Heart left ventricle (tissue), 16 donors: ENCODE data around the gene SPATA4. TPM values are rescaled to one million over a fixed set of nuclear protein-coding genes. Genes with fewer than 3 reads are reported as not detected.
"Not testable (repeated sequence)": the region's sequence is repeated elsewhere in the genome, so short reads cannot be mapped to it uniquely, and the experiment has no call there.

ENCODE experiments used
- ATAC-seq, 4 donors: fragments of 200-7000 bp; cut with Tn5 transposase; one replicate each; pipeline ENCODE4 v1.9.1; 2020 to 2022; ENCODE audit warnings: moderate library complexity in 4 of 4, mild to moderate bottlenecking in 3 of 4, moderate number of reproducible peaks in 1 of 4
- DNase-seq, 5 donors: peaks; one replicate each; pipeline ENCODE4 v3.0.0-alpha.2; 2020
- H3K27ac ChIP-seq, 12 donors: fragments of 200-600 bp; sonication (generic) in 4 of 12; one replicate each; pipeline versions ENCODE4 v1.5.0 to v1.8.0; 2016 to 2022; ENCODE audit warnings: mild to moderate bottlenecking in 2 of 12
- H3K27me3 ChIP-seq, 9 donors: fragments of 200-600 bp; sonication (generic) in 2 of 9; one replicate each; pipeline versions ENCODE4 v1.5.1 to v1.8.0; 2016 to 2022; ENCODE audit warnings: mild to moderate bottlenecking in 3 of 9
- H3K36me3 ChIP-seq, 9 donors: fragments of 200-600 bp; sonication (generic) in 2 of 9; one replicate each; pipeline versions ENCODE4 v1.5.0 to v1.8.0; 2018 to 2022; ENCODE audit warnings: mild to moderate bottlenecking in 2 of 9
- H3K4me1 ChIP-seq, 12 donors: fragments of 200-600 bp; sonication (generic) in 4 of 12; one replicate each; pipeline versions ENCODE4 v1.5.0 to v1.8.0; 2016 to 2022; ENCODE audit warnings: mild to moderate bottlenecking in 3 of 12
- H3K4me3 ChIP-seq, 12 donors: fragments of 200-600 bp; sonication (generic) in 4 of 12; one replicate each; pipeline versions ENCODE4 v1.5.0 to v1.8.0; 2017 to 2022; ENCODE audit warnings: mild to moderate bottlenecking in 9 of 12, moderate library complexity in 4 of 12
- H3K9me3 ChIP-seq, 12 donors: fragments of 200-600 bp; sonication (generic) in 4 of 12; one replicate each; pipeline versions ENCODE4 v1.5.0 to v1.8.0; 2016 to 2022; ENCODE audit warnings: mild to moderate bottlenecking in 1 of 12
- CTCF ChIP-seq, 12 donors: fragments of 200-600 bp; sonication (generic) in 4 of 12; IDR thresholded peaks; one replicate each; pipeline versions ENCODE4 v1.5.0 to v1.8.0; 2018 to 2022; ENCODE audit warnings: antibody characterized with exemption in 12 of 12, mild to moderate bottlenecking in 5 of 12
- POLR2A ChIP-seq, 2 donors: fragments of 450-650 bp; IDR thresholded peaks; one replicate each; pipeline ENCODE4 v1.6.1; 2017; ENCODE audit warnings: antibody characterized with exemption in 2 of 2, mild to moderate bottlenecking in 2 of 2, moderate library complexity in 2 of 2
- WGBS, 4 donors: extraction: QIAGEN DNeasy Blood & Tissue Kit in 2 of 4; methylation state at CpG; one replicate each; pipeline versions ENCODE4 v1.1.5 to v1.1.7; 2013 to 2018; 5-methylcytosine and 5-hydroxymethylcytosine counted together
- intact Hi-C, 10 donors: fragments of 100-400 bp; cut with DNase I; formaldehyde crosslinking; loops; one replicate each; pipeline versions ENCODE4 v1.11.1 to v1.14.2; 2022
- polyA plus RNA-seq, 2 donors: library from polyadenylated mRNA; stranded (reverse); fragments of 200-250 nt; gene quantifications; one replicate each; pipeline ENCODE4 v1.2.3, GENCODE V29; 2013
- total RNA-seq, 9 donors: library from RNA; depleted of rRNA in 2 of 9; stranded (reverse); fragments of >200 nt in 2 of 9; fragmentation: NEBNext Ultra II Directional in 3 of 9; extraction: Animal tissue kit (Norgen Biotek cat#: 25700) in 3 of 9; gene quantifications; one replicate each; pipeline versions ENCODE4 v1.1.0 to v1.2.4, GENCODE V29; 2016 to 2023
- donor health status: ischemic (EF 13 %, LVEDD 7.1; RV severe dilation, severe dysfunction).
- donor health status: healthy with polysubstance abuse.
- donor health status: DM: no; HTN: yes; CAD: no.
- donor health status: DM: no; HTN: no; CAD: no.
- donor health status: ischemic (EF 25% LVEDD 6.9; RV normal size, moderate dysfunction).
- donor health status: ischemic (EF 25% LVEDD 5.7; RV mildly dilated, moderate dysfunction).
- donor health status: healthy.
- donor health status: DM: yes; HTN: yes; CAD: no.
- donor health status: ischemic (EF 35%, LVEDD 5.7; RV mildly dilated, moderate dysfunction).
- donor health status: nonischemic (EF 11% LVEDD 7.7; RV severe dilation, severe dysfunction).
- donor health status: DM: yes; HTN: yes; CAD: no.
- donor health status: PGD.
- donor health status: ischemic (EF 29% LVEDD 5.4; RV normal size, mild dysfunction).
- donor health status: nonischemic (EF 23%, LVEDD 6.1; RV moderate dilation, normal function).

SPATA4 gene
- total and polyA plus RNA-seq, 11 donors, result 0.25 to 0.84 (median 0.53) TPM; not detected in 4

GRCh38 chr4:176226736-176227135 is 31.4 kb upstream of the SPATA4 start:
- Histone ChIP-seq H3K4me3 (no peak overlapping the region), H3K4me1 (peaks cover 0 to 25% (median 8%) of the 10 kb centered on the region in 12 donors), H3K27me3 (no peaks in the 10 kb centered on the region), H3K36me3 (no peaks in the 10 kb centered on the region), H3K27ac (no peak overlapping the region), H3K9me3 (no peaks in the 10 kb centered on the region)
- TF ChIP-seq POLR2A (IDR thresholded peaks at IDR 0.05) (no peak), CTCF (IDR thresholded peaks at IDR 0.05) (no peak)
- DNase-seq, result no peak
- intact Hi-C loops, result no loop called here
- 63 to 88% (median 86%) methylated on average over 5 of the region's 5 CpGs for WGBS, 4 donors
- no peak for ATAC-seq

- H3K27ac ChIP-seq, result no peak overlapping the region
- no peak for DNase-seq
- no peaks in the 10 kb centered on the region for H3K9me3 ChIP-seq
- no peaks in the 10 kb centered on the region for H3K4me1 ChIP-seq
- intact Hi-C loops, result no loop called here
- TF ChIP-seq CTCF (IDR thresholded peaks at IDR 0.05), result no peak
- no peak for TF ChIP-seq POLR2A (IDR thresholded peaks at IDR 0.05)
- no peaks in the 10 kb centered on the region for H3K36me3 ChIP-seq
- no peak for ATAC-seq
- H3K27me3 ChIP-seq, result no peaks in the 10 kb centered on the region
- WGBS, 4 donors, result 81 to 95% (median 85%) methylated on average over 2 of the region's 2 CpGs
- no peak overlapping the region for H3K4me3 ChIP-seq
Observed at GRCh38 chr4:176223561-176223960, 28.2 kb upstream of the SPATA4 start.

- no peak overlapping the region for H3K27ac ChIP-seq
- no peak overlapping the region for H3K4me3 ChIP-seq
- no peak for ATAC-seq
- H3K9me3 ChIP-seq, result no peaks in the 10 kb centered on the region
- 83 to 86% (median 85%) methylated on average over 5 of the region's 5 CpGs for WGBS, 4 donors
- H3K27me3 ChIP-seq, result no peaks in the 10 kb centered on the region
- intact Hi-C loops, result no loop called here
- H3K4me1 ChIP-seq, result no peaks in the 10 kb centered on the region
- H3K36me3 ChIP-seq, result no peaks in the 10 kb centered on the region
- no peak for TF ChIP-seq CTCF (IDR thresholded peaks at IDR 0.05)
- no peak for TF ChIP-seq POLR2A (IDR thresholded peaks at IDR 0.05)
- no peak for DNase-seq
Observed at GRCh38 chr4:176222149-176222548, 26.8 kb upstream of the SPATA4 start.

GRCh38 chr4:176217510-176217909 is 22.1 kb upstream of the SPATA4 start:
- no peaks in the 10 kb centered on the region for H3K27me3 ChIP-seq
- intact Hi-C loops, result no loop called here
- TF ChIP-seq CTCF (IDR thresholded peaks at IDR 0.05) (no peak), POLR2A (IDR thresholded peaks at IDR 0.05) (no peak)
- no peak for ATAC-seq
- WGBS, 4 donors, result 70 to 77% (median 77%) methylated on average over 2 of the region's 2 CpGs
- DNase-seq, result no peak
- H3K27ac ChIP-seq, result no peak overlapping the region
- H3K9me3 ChIP-seq, result peaks cover 0 to 4% (median 0%) of the 10 kb centered on the region in 12 donors
- H3K36me3 ChIP-seq, result no peaks in the 10 kb centered on the region
- H3K4me3 ChIP-seq, result no peak overlapping the region
- H3K4me1 ChIP-seq, result no peaks in the 10 kb centered on the region

- ATAC-seq, H3K36me3 ChIP-seq, H3K27ac ChIP-seq, H3K27me3 ChIP-seq, intact Hi-C loops, H3K4me3 ChIP-seq, H3K4me1 ChIP-seq, DNase-seq: not testable (repeated sequence)
- 81 to 91% (median 87%) methylated on average over 3 of the region's 3 CpGs for WGBS, 4 donors
- H3K9me3 ChIP-seq, result peaks cover 0 to 11% (median 0%) of the 10 kb centered on the region in 12 donors
Observed at GRCh38 chr4:176212351-176212750, 17.0 kb upstream of the SPATA4 start.
